WERI-Rb-1 (cell line): ENCODE results near the gene TNFRSF25.

Experiments used
- DNase-seq: peaks from one replicate; pipeline ENCODE4 v3.0.0-alpha.2; 2020
- H3K27ac ChIP-seq: fragments of 250-450 bp; sonication (Bioruptor Pico); 2 replicates; pipeline ENCODE4 v1.5.1; 2020; ENCODE audit warnings: mild to moderate bottlenecking, moderate library complexity
- H3K27me3 ChIP-seq: fragments of 250-450 bp; sonication (Bioruptor Pico); 2 replicates; pipeline ENCODE4 v1.5.1; 2021; ENCODE audit warnings: mild to moderate bottlenecking, low read depth, moderate library complexity; ENCODE audit not compliant: insufficient read depth, severe bottlenecking
- H3K36me3 ChIP-seq: fragments of 250-450 bp; sonication (Bioruptor Pico); 2 replicates; pipeline ENCODE4 v1.5.1; 2020; ENCODE audit warnings: mild to moderate bottlenecking, moderate library complexity
- H3K4me3 ChIP-seq: 2 replicates; pipeline ENCODE4 v1.5.1; 2011; ENCODE audit warnings: low read depth, mild to moderate bottlenecking, control low read depth, low read length
- H3K9me3 ChIP-seq: fragments of 250-450 bp; sonication (Bioruptor Pico); 2 replicates; pipeline ENCODE4 v1.5.1; 2021; ENCODE audit warnings: mild to moderate bottlenecking, moderate library complexity; ENCODE audit not compliant: severe bottlenecking
- CTCF ChIP-seq: IDR thresholded peaks from 2 replicates; pipeline ENCODE4 v1.5.1; 2011; ENCODE audit warnings: low read depth, mild to moderate bottlenecking, control low read depth, inconsistent platforms, low read length

TNFRSF25 gene

GRCh38 chr1:6471970-6472368, 6.0 kb upstream of the TNFRSF25 start:
- DNase-seq = no peak
- Histone ChIP-seq H3K4me3 (no peak overlapping the region), H3K27ac (no peak overlapping the region), H3K36me3 (peaks cover 46% of the 10 kb centered on the region), H3K27me3 (no peaks in the 10 kb centered on the region), H3K9me3 (no peaks in the 10 kb centered on the region)
- TF ChIP-seq CTCF = no peak

- TF ChIP-seq CTCF = no peak
- Histone ChIP-seq H3K27ac (no peak overlapping the region), H3K9me3 (no peaks in the 10 kb centered on the region), H3K36me3 (peaks cover 46% of the 10 kb centered on the region), H3K27me3 (no peaks in the 10 kb centered on the region), H3K4me3 (no peak overlapping the region)
- DNase-seq = no peak
Observed at GRCh38 chr1:6471086-6471969, 5.4 kb upstream of the TNFRSF25 start.

- H3K36me3 ChIP-seq = peaks cover 46% of the 10 kb centered on the region
- H3K27me3 ChIP-seq = no peaks in the 10 kb centered on the region
- TF ChIP-seq CTCF = no peak
- no peak overlapping the region for H3K4me3 ChIP-seq
- H3K9me3 ChIP-seq = no peaks in the 10 kb centered on the region
- DNase-seq = no peak
- H3K27ac ChIP-seq = no peak overlapping the region
Observed at GRCh38 chr1:6470132-6471085, 4.4 kb upstream of the TNFRSF25 start.

- DNase-seq = no peak
- H3K9me3 ChIP-seq = no peaks in the 10 kb centered on the region
- H3K27ac ChIP-seq = no peak overlapping the region
- TF ChIP-seq CTCF = no peak
- no peak overlapping the region for H3K4me3 ChIP-seq
- H3K27me3 ChIP-seq = no peaks in the 10 kb centered on the region
- peaks cover 46% of the 10 kb centered on the region for H3K36me3 ChIP-seq
Observed at GRCh38 chr1:6468729-6469461, 2.9 kb upstream of the TNFRSF25 start.

- H3K4me3 ChIP-seq = no peak overlapping the region
- H3K27ac ChIP-seq = no peak overlapping the region
- no peak for TF ChIP-seq CTCF
- H3K27me3 ChIP-seq = no peaks in the 10 kb centered on the region
- H3K9me3 ChIP-seq = no peaks in the 10 kb centered on the region
- peaks cover 45% of the 10 kb centered on the region for H3K36me3 ChIP-seq
- no peak for DNase-seq
Observed at GRCh38 chr1:6467744-6468688, 2.0 kb upstream of the TNFRSF25 start.
